Measurements from ENCODE around the gene TMEM175.

The TMEM175 gene

DNA sequence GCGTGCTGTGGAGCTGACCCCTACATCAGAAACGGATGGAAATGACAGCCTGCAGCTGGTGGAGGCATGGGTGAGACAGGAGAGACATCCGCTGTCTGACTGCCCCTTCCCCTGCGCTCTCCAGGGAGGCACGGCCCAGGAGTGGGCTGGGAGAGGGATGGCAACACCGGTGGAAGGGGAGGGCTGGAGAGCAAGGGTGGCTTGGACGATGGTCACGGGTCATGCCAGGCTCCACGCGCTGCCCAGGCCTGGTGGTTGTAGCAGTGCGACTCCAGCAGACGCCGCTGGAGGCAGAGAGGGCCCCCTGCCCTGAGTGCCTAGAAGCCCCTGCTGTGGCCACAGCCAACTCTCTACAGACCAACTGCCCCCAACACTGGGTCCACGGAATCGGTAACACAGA, 48.0 kb upstream of the TMEM175 start:
- no peak overlapping the region for H3K4me2 ChIP-seq (ENCODE audit: low read length)
- H3K27ac ChIP-seq (ENCODE audit: low read depth, low read length): no peak overlapping the region
- no peaks in the 10 kb centered on the region for H3F3A ChIP-seq (ENCODE audit: control insufficient read depth, insufficient read depth)
- H3K4me1 ChIP-seq (ENCODE audit: control insufficient read depth, low read length): no peaks in the 10 kb centered on the region
- H3K9me3 ChIP-seq (ENCODE audit: control insufficient read depth, insufficient read depth, low read length): peaks cover 9% of the 10 kb centered on the region; the same call in 1 of the 2 replicates
- no peaks in the 10 kb centered on the region for H3K27me3 ChIP-seq (ENCODE audit: control insufficient read depth, low read length)
- peaks cover 20% of the 10 kb centered on the region for H3K36me3 ChIP-seq (ENCODE audit: control insufficient read depth, low read length)
- H3K9me2 ChIP-seq (replicated peaks; ENCODE audit: control insufficient read depth, low read length): no peaks in the 10 kb centered on the region
- H3K4me3 ChIP-seq (ENCODE audit: low read length): no peak overlapping the region
- TF ChIP-seq, protein P1, sequence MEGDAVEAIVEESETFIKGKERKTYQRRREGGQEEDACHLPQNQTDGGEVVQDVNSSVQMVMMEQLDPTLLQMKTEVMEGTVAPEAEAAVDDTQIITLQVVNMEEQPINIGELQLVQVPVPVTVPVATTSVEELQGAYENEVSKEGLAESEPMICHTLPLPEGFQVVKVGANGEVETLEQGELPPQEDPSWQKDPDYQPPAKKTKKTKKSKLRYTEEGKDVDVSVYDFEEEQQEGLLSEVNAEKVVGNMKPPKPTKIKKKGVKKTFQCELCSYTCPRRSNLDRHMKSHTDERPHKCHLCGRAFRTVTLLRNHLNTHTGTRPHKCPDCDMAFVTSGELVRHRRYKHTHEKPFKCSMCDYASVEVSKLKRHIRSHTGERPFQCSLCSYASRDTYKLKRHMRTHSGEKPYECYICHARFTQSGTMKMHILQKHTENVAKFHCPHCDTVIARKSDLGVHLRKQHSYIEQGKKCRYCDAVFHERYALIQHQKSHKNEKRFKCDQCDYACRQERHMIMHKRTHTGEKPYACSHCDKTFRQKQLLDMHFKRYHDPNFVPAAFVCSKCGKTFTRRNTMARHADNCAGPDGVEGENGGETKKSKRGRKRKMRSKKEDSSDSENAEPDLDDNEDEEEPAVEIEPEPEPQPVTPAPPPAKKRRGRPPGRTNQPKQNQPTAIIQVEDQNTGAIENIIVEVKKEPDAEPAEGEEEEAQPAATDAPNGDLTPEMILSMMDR (IDR thresholded peaks at IDR 0.05; ENCODE audit: low read depth, low read length, poor library complexity, severe bottlenecking): no peak
- no peak for TF ChIP-seq EZH2phosphoT487 (IDR thresholded peaks at IDR 0.05; ENCODE audit: borderline replicate concordance, low read length)
- H4K20me1 ChIP-seq (ENCODE audit: control insufficient read depth, insufficient read depth, low read depth, low read length): no peaks in the 10 kb centered on the region
- no peaks in the 10 kb centered on the region for H3K79me2 ChIP-seq (ENCODE audit: control insufficient read depth, low read length)

DNA sequence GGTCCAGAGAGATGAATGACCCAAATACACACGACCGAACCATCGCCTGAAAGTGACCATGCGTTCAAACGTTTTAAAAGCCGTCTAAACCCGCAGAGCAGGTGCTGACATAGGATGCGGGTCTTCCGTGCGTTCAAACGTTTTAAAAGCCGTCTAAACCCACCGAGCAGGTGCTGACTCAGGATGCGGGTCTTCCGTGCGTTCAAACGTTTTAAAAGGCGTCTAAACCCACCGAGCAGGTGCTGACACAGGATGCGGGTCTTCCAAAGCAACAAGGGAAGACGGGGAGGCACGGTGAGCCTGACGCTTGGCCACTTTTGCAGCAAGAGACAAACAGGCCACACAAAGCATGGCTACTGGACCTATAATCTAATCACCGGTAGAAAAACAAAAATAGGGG, 47.4 kb upstream of the TMEM175 start:
- Histone ChIP-seq H3K79me2 (ENCODE audit: control insufficient read depth, low read length) (no peaks in the 10 kb centered on the region), H3K27ac (ENCODE audit: low read depth, low read length) (no peak overlapping the region), H3K4me2 (ENCODE audit: low read length) (no peak overlapping the region), H3F3A (ENCODE audit: control insufficient read depth, insufficient read depth) (no peaks in the 10 kb centered on the region), H3K4me1 (ENCODE audit: control insufficient read depth, low read length) (no peaks in the 10 kb centered on the region), H3K27me3 (ENCODE audit: control insufficient read depth, low read length) (no peaks in the 10 kb centered on the region), H3K9me2 (replicated peaks; ENCODE audit: control insufficient read depth, low read length) (no peaks in the 10 kb centered on the region), H3K36me3 (ENCODE audit: control insufficient read depth, low read length) (peaks cover 23% of the 10 kb centered on the region), H4K20me1 (ENCODE audit: control insufficient read depth, insufficient read depth, low read depth, low read length) (no peaks in the 10 kb centered on the region), H3K4me3 (ENCODE audit: low read length) (no peak overlapping the region), H3K9me3 (ENCODE audit: control insufficient read depth, insufficient read depth, low read length) (peaks cover 9% of the 10 kb centered on the region; the same call in 1 of the 2 replicates)
- TF ChIP-seq, protein P1 (IDR thresholded peaks at IDR 0.05; ENCODE audit: low read depth, low read length, poor library complexity, severe bottlenecking): no peak
- TF ChIP-seq EZH2phosphoT487 (IDR thresholded peaks at IDR 0.05; ENCODE audit: borderline replicate concordance, low read length): no peak

DNA sequence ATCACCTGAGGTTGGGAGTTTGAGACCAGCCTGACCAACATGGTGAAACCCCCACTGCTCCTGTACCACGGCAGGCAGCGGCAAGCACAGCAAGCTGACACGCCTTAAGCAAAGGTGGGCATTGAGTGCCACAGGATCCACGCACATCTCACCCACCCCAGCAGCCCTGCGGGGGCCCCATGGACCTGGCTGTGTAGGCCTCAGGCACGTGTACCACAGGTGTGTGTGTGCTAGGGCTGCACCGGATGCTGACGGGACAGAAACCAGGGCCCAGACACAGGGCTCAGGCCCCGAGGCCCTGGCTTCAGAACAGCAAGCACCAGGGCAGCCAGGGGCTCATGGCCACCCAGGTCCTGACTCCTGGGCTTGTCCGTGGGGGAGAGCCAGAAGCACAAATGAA, 46.9 kb upstream of the TMEM175 start:
- no peaks in the 10 kb centered on the region for H3F3A ChIP-seq (ENCODE audit: control insufficient read depth, insufficient read depth)
- peaks cover 9% of the 10 kb centered on the region; the same call in 1 of the 2 replicates for H3K9me3 ChIP-seq (ENCODE audit: control insufficient read depth, insufficient read depth, low read length)
- H3K4me3 ChIP-seq (ENCODE audit: low read length): no peak overlapping the region
- H3K9me2 ChIP-seq (replicated peaks; ENCODE audit: control insufficient read depth, low read length): no peaks in the 10 kb centered on the region
- H3K79me2 ChIP-seq (ENCODE audit: control insufficient read depth, low read length): no peaks in the 10 kb centered on the region
- H4K20me1 ChIP-seq (ENCODE audit: control insufficient read depth, insufficient read depth, low read depth, low read length): no peaks in the 10 kb centered on the region
- no peak overlapping the region for H3K4me2 ChIP-seq (ENCODE audit: low read length)
- H3K27ac ChIP-seq (ENCODE audit: low read depth, low read length): no peak overlapping the region
- H3K4me1 ChIP-seq (ENCODE audit: control insufficient read depth, low read length): no peaks in the 10 kb centered on the region
- H3K27me3 ChIP-seq (ENCODE audit: control insufficient read depth, low read length): no peaks in the 10 kb centered on the region
- TF ChIP-seq EZH2phosphoT487 (IDR thresholded peaks at IDR 0.05; ENCODE audit: borderline replicate concordance, low read length): no peak
- TF ChIP-seq, protein P1 (IDR thresholded peaks at IDR 0.05; ENCODE audit: low read depth, low read length, poor library complexity, severe bottlenecking): no peak
- H3K36me3 ChIP-seq (ENCODE audit: control insufficient read depth, low read length): peaks cover 28% of the 10 kb centered on the region
